A549 (cell line): ENCODE results near the gene RRAGD.

Experiments
- CTCF ChIP-seq: fragments of >200 bp; sonication (Bioruptor Twin); formaldehyde crosslinking; IDR thresholded peaks from 3 replicates; pipeline ENCODE4 v1.5.1; 2016
- MYC ChIP-seq: IDR thresholded peaks from 2 replicates; pipeline ENCODE4 v1.6.1; 2012; ENCODE audit warnings: mild to moderate bottlenecking, inconsistent platforms, low read length, improper control_type of control experiment, borderline replicate concordance
- ZC3H11A ChIP-seq: fragments of 450-650 bp; IDR thresholded peaks from 2 replicates; pipeline ENCODE4 v1.6.1; 2014; ENCODE audit warnings: antibody characterized with exemption, mild to moderate bottlenecking

- no peak for TF ChIP-seq ZC3H11A
- no peak for TF ChIP-seq MYC
- TF ChIP-seq CTCF: no peak
Observed at GRCh38 chr6:89404512-89404911, 7.6 kb downstream of the RRAGD start.
